Fibroblast of mammary gland (primary cell): ENCODE measurements around the gene GRAMD1B.
"Not testable (repeated sequence)": the region's sequence is repeated elsewhere in the genome, so short reads cannot be mapped to it uniquely, and the experiment has no call there.

Experiments
- DNase-seq: peaks from one replicate; pipeline ENCODE4 v3.0.0-alpha.2; 2010; ENCODE audit warnings: low read depth
- H3K4me3 ChIP-seq: 2 replicates; pipeline ENCODE4 v1.5.1; 2011; ENCODE audit warnings: low read depth, mild to moderate bottlenecking, low read length, moderate library complexity; ENCODE audit not compliant: control insufficient read depth
- TF ChIP-seq, protein P1 (sequence below): conservative IDR thresholded peaks from 2 replicates; pipeline ENCODE4 v1.5.1; 2011; ENCODE audit warnings: low read depth, low read length, inconsistent platforms; ENCODE audit not compliant: control insufficient read depth, insufficient read depth

The GRAMD1B gene

DNA sequence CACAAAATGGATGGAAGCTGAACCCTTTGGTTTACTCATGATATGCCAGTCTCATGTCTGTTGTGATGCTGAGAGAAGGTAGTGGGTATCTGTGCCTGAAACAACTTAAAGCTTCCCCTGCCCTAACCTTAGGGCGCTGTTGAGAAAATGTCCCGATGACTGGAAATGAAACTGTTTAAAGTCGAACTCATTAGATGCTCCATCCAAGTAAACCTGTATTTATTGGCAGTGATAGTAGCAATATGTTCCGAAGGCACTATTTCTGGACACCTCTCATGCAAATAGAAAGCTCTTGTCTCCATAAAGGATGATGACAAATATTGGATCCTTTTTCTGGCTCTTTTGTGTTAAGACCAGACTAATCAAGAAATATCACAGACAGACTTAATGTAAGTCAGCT is 86.2 kb downstream of the GRAMD1B start:
- DNase-seq, result no peak
- TF ChIP-seq, protein P1, sequence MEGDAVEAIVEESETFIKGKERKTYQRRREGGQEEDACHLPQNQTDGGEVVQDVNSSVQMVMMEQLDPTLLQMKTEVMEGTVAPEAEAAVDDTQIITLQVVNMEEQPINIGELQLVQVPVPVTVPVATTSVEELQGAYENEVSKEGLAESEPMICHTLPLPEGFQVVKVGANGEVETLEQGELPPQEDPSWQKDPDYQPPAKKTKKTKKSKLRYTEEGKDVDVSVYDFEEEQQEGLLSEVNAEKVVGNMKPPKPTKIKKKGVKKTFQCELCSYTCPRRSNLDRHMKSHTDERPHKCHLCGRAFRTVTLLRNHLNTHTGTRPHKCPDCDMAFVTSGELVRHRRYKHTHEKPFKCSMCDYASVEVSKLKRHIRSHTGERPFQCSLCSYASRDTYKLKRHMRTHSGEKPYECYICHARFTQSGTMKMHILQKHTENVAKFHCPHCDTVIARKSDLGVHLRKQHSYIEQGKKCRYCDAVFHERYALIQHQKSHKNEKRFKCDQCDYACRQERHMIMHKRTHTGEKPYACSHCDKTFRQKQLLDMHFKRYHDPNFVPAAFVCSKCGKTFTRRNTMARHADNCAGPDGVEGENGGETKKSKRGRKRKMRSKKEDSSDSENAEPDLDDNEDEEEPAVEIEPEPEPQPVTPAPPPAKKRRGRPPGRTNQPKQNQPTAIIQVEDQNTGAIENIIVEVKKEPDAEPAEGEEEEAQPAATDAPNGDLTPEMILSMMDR, result no peak
- H3K4me3 ChIP-seq, result no peak overlapping the region

DNA sequence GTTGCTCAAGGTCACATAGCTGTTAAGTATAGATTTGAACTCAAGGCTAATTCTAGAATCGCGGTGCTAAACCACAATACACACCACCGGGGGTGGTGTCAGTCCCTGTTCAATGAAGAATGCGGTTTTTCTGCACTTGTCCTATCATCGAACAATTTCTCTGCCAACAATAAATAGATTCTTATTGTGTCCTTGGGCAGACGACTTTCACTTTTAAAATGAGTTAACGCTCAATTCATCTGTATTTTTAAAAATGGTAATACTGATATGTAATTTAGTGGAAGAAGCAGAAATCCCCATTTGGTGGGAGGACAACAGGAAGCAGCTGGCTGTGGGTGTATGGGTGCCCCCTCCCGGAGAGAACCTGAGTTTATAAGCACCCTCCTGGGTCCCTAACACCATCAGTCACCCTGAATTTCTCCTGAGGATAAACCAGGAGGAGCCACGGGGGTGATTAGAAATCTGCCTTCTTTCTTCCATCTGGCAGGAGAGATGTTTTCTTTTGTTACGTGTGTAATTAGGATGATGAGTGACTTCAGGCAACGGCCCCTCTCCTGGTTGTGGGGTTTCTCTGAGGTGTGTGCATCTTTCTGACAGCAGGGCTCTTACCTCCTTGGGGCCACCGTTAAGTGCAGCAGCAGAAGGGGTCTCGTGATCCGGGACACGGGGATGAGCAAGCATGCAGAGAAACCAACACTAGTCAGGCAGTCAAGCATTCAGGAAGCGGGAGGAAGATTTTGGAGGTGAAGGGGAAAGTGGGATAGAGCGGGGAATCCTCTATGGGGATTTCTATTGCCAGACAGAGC is 87.7 kb downstream of the GRAMD1B start:
- TF ChIP-seq, protein P1, result no peak
- no peak overlapping the region for H3K4me3 ChIP-seq
- no peak for DNase-seq

- TF ChIP-seq, protein P1, result no peak
- DNase-seq, result no peak
These were observed 88.5 kb downstream of the GRAMD1B start for GRCh38 chr11:123518496-123519054.

DNA sequence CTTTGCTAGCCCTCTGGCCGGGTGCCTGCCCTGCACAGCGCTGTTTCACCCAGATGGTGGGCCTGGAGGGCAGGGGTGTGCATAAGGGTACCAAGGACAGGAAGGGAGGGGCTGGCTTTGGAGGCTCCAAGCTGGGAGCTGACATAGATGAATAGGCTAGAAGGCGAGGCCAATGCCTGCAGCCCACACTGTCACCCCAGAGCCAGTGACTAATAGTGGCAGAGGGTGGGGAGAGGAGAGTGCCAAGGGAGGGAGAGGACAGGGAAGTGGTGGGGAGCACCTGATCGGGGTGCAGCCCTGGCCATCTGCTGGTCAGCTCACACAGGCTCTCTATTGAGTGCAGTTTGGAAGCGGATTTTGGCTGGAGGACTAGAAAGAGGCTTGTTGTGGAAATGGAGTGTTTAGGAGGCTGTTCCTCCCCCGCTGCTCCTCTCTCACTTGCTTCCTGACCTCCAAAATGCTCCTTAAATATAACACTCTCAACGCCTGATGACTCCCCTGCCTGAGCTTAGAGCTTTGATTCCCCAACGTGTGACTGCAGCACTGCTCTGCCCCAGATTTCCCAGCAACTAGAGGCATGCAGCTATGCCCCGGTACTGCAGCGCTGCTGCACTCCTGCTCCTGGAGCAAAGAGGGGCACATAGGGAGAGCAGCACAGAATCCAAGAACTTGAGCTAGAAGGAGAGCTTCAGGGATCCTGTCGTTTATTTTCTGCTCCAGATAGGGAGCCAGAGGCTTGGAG is 89.2 kb downstream of the GRAMD1B start:
- TF ChIP-seq, protein P1, result no peak
- DNase-seq, result no peak
- H3K4me3 ChIP-seq, result no peak overlapping the region

More at GRCh38 chr11:123518496-123519054, 88.5 kb downstream of the GRAMD1B start:
- no peak overlapping the region for H3K4me3 ChIP-seq

- no peak overlapping the region for H3K4me3 ChIP-seq
- TF ChIP-seq, protein P1, result no peak
- no peak for DNase-seq
These were observed 89.7 kb downstream of the GRAMD1B start for GRCh38 chr11:123519797-123520193.

GRCh38 chr11:123520476-123520875 is 90.4 kb downstream of the GRAMD1B start:
- H3K4me3 ChIP-seq, DNase-seq: not testable (repeated sequence)

DNA sequence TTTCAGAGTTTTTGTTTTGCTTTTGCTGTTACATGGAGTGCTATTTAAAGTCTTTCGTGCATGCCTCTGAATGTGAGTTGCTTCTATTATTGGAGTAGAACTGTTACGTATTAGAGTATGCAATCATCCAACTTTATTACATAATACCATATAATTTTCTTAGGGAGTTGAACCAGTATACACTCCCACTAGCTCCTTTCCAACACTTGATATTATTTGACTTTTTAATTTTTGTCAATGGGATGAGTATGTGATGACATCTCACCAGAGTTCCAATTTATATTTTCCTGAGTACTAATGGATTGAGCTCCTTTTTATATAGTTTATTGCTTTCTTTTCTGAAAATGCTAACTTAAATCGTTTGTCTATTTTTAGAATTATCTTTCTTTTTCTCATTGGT is 90.9 kb downstream of the GRAMD1B start:
- TF ChIP-seq, protein P1, result no peak
- H3K4me3 ChIP-seq, result no peak overlapping the region
- DNase-seq, result no peak
